Measurements from ENCODE around the gene DYNC1I1. TPM values are rescaled to one million over a fixed set of nuclear protein-coding genes. Genes with fewer than 3 reads are reported as not detected.

DYNC1I1 gene
- total and polyA plus RNA-seq, 4 donors, result 0.28 to 0.67 (median 0.39) TPM

- TF ChIP-seq REST (IDR thresholded peaks at IDR 0.05) (no peak), RXRA (IDR thresholded peaks at IDR 0.05) (no peak), MAX (IDR thresholded peaks at IDR 0.05) (no peak), NR2F2 (IDR thresholded peaks at IDR 0.05) (no peak)
These were observed 232.2 kb downstream of the DYNC1I1 start (continued) for GRCh38 chr7:96004578-96004977.

GRCh38 chr7:96005271-96005670, 232.9 kb downstream of the DYNC1I1 start:
- DNase-seq (ENCODE audit: low spot score), result no peak
- WGBS, result 91% methylated on average over 5 of the region's 5 CpGs
- H3K9me3 ChIP-seq (ENCODE audit: control insufficient read depth in 4 of 4, low read length in 3 of 4), result no peaks in the 10 kb centered on the region

More at GRCh38 chr7:96005271-96005670, 232.9 kb downstream of the DYNC1I1 start:
- H3K9ac ChIP-seq (ENCODE audit: low read depth in 1 of 2, low read length in 2 of 2), result no peak overlapping the region
- H3K27ac ChIP-seq (ENCODE audit: low read depth in 1 of 2, low read length in 2 of 2), result no peak overlapping the region
- TF ChIP-seq RAD21 (IDR thresholded peaks at IDR 0.05), result no peak
- no peak for TF ChIP-seq JUND (IDR thresholded peaks at IDR 0.05)
- TF ChIP-seq FOXA2 (IDR thresholded peaks at IDR 0.05), result no peak
- TF ChIP-seq HNF4G (IDR thresholded peaks at IDR 0.05), result no peak
- no peak for TF ChIP-seq FOXA1 (IDR thresholded peaks at IDR 0.05)
- no peak for TF ChIP-seq HNF4A (conservative IDR thresholded peaks at IDR 0.05)
- no peak for TF ChIP-seq RXRA (IDR thresholded peaks at IDR 0.05)
- TF ChIP-seq REST (IDR thresholded peaks at IDR 0.05), result no peak
- TF ChIP-seq GABPA (IDR thresholded peaks at IDR 0.05 in 1 of 2, conservative IDR thresholded peaks at IDR 0.05 in 1 of 2), result no peak
- no peak for TF ChIP-seq ZBTB33 (IDR thresholded peaks at IDR 0.05)
- TF ChIP-seq SP1 (IDR thresholded peaks at IDR 0.05), result no peak
- TF ChIP-seq TAF1 (conservative IDR thresholded peaks at IDR 0.05), result no peak
- no peak for TF ChIP-seq EGR1 (IDR thresholded peaks at IDR 0.05; ENCODE audit: low read depth in 2 of 2)
- TF ChIP-seq CTCF (IDR thresholded peaks at IDR 0.05; ENCODE audit: low read depth, low read length, missing input control), result no peak
- H3K4me3 ChIP-seq (ENCODE audit: low read depth in 1 of 3, low read length in 3 of 3), result no peak overlapping the region
- H3K4me1 ChIP-seq (ENCODE audit: control insufficient read depth in 4 of 4, insufficient read depth in 4 of 4, low read length in 3 of 4), result no peaks in the 10 kb centered on the region
- H3K27me3 ChIP-seq (ENCODE audit: control insufficient read depth in 4 of 4, insufficient read depth in 4 of 4, low read length in 3 of 4), result no peaks in the 10 kb centered on the region
- H3K36me3 ChIP-seq (ENCODE audit: control insufficient read depth in 4 of 4, insufficient read depth in 3 of 4, low read depth in 1 of 4, low read length in 3 of 4), result no peaks in the 10 kb centered on the region
